H9 (cell line): ENCODE data around the gene TRIM67. TPM values are rescaled to one million over a fixed set of nuclear protein-coding genes. Genes with fewer than 3 reads are reported as not detected.
A peak's percentile ranks its signal among the peaks of the same experiment; 100 is the strongest.

Experiments used
- DNase-seq: peaks from one replicate; pipeline ENCODE4 v3.0.0-alpha.2; 2017
- H2AFZ ChIP-seq: one replicate; pipeline ENCODE4 v1.6.1; 2013; ENCODE audit warnings: mild to moderate bottlenecking, low read length, control low read depth, moderate library complexity
- H2AK5ac ChIP-seq: 2 replicates; pipeline ENCODE4 v1.6.1; 2013; ENCODE audit warnings: low read length, control low read depth, mixed read lengths; ENCODE audit not compliant: insufficient read length
- H2BK120ac ChIP-seq: one replicate; pipeline ENCODE4 v1.6.1; 2013; ENCODE audit warnings: low read depth, mild to moderate bottlenecking, low read length, control low read depth, inconsistent platforms; ENCODE audit not compliant: poor library complexity, severe bottlenecking
- H2BK12ac ChIP-seq: 2 replicates; pipeline ENCODE4 v1.6.1; 2013; ENCODE audit warnings: low read length, control low read depth, mixed read lengths, low read depth; ENCODE audit not compliant: insufficient read length
- H2BK15ac ChIP-seq: 2 replicates; pipeline ENCODE4 v1.6.1; 2013; ENCODE audit warnings: low read depth, low read length, control low read depth
- H2BK20ac ChIP-seq: one replicate; pipeline ENCODE4 v1.6.1; 2013; ENCODE audit warnings: low read depth, mild to moderate bottlenecking, low read length, control low read depth, inconsistent platforms; ENCODE audit not compliant: poor library complexity, severe bottlenecking
- H2BK5ac ChIP-seq: 2 replicates; pipeline ENCODE4 v1.6.1; 2013; ENCODE audit warnings: low read length, control low read depth, mixed read lengths; ENCODE audit not compliant: insufficient read length
- H3K14ac ChIP-seq: 2 replicates; pipeline ENCODE4 v1.6.1; 2013; ENCODE audit warnings: low read length, control low read depth; ENCODE audit not compliant: insufficient read depth
- H3K18ac ChIP-seq: 2 replicates; pipeline ENCODE4 v1.6.1; 2013; ENCODE audit warnings: low read depth, mild to moderate bottlenecking, mixed read lengths, low read length, control low read depth; ENCODE audit not compliant: insufficient read length
- H3K23ac ChIP-seq: 2 replicates; pipeline ENCODE4 v1.6.1; 2013; ENCODE audit warnings: low read length, control low read depth, mixed read lengths, low read depth; ENCODE audit not compliant: insufficient read length
- H3K23me2 ChIP-seq: 2 replicates; pipeline ENCODE4 v1.6.1; 2013; ENCODE audit warnings: low read depth, mild to moderate bottlenecking, mixed read lengths, low read length, control low read depth; ENCODE audit not compliant: insufficient read length, poor library complexity, severe bottlenecking
- H3K27ac ChIP-seq: 2 replicates; pipeline ENCODE4 v1.5.1; 2013; ENCODE audit warnings: low read length, control low read depth, mixed read lengths, low read depth; ENCODE audit not compliant: insufficient read length
- H3K27me3 ChIP-seq: 2 replicates; pipeline ENCODE4 v1.6.1; 2013; ENCODE audit warnings: low read length, control low read depth, inconsistent platforms; ENCODE audit not compliant: insufficient read depth
- H3K4ac ChIP-seq: 2 replicates; pipeline ENCODE4 v1.6.1; 2013; ENCODE audit warnings: low read depth, mild to moderate bottlenecking, control low read depth, inconsistent platforms, low read length, moderate library complexity
- H3K4me1 ChIP-seq: 2 replicates; pipeline ENCODE4 v1.6.1; 2013; ENCODE audit warnings: low read length, control low read depth, inconsistent platforms; ENCODE audit not compliant: insufficient read depth
- H3K4me2 ChIP-seq: 2 replicates; pipeline ENCODE4 v1.6.1; 2013; ENCODE audit warnings: low read length, control low read depth, mixed read lengths; ENCODE audit not compliant: insufficient read length, insufficient read depth
- H3K56ac ChIP-seq: 2 replicates; pipeline ENCODE4 v1.6.1; 2013; ENCODE audit warnings: low read depth, mild to moderate bottlenecking, mixed read lengths, low read length, control low read depth; ENCODE audit not compliant: insufficient read length
- H3K79me1 ChIP-seq: 2 replicates; pipeline ENCODE4 v1.6.1; 2013; ENCODE audit warnings: low read depth, mild to moderate bottlenecking, moderate library complexity, low read length, control low read depth, inconsistent platforms; ENCODE audit not compliant: insufficient read depth, poor library complexity, severe bottlenecking
- H3K79me2 ChIP-seq: 2 replicates; pipeline ENCODE4 v1.6.1; 2013; ENCODE audit warnings: low read length, control low read depth, inconsistent platforms; ENCODE audit not compliant: insufficient read depth
- H3K9ac ChIP-seq: 2 replicates; pipeline ENCODE4 v1.6.1; 2013; ENCODE audit warnings: low read length, control low read depth, mixed read lengths; ENCODE audit not compliant: insufficient read length; ENCODE audit errors: extremely low read depth
- H3K9me3 ChIP-seq: one replicate; pipeline ENCODE4 v1.6.1; 2013; ENCODE audit warnings: low read depth, low read length, inconsistent platforms; ENCODE audit not compliant: control insufficient read depth
- H3T11ph ChIP-seq: one replicate; pipeline ENCODE4 v1.6.1; 2013; ENCODE audit warnings: mild to moderate bottlenecking, low read length, control low read depth, inconsistent platforms
- H4K20me1 ChIP-seq: one replicate; pipeline ENCODE4 v1.6.1; 2013; ENCODE audit not compliant: control insufficient read depth, insufficient read length, insufficient read depth
- H4K5ac ChIP-seq: 2 replicates; pipeline ENCODE4 v1.6.1; 2013; ENCODE audit warnings: low read depth, mild to moderate bottlenecking, mixed read lengths, low read length, control low read depth; ENCODE audit not compliant: insufficient read length
- H4K8ac ChIP-seq: replicated peaks from 2 replicates; pipeline ENCODE4 v1.6.1; 2013; ENCODE audit warnings: low read length, control low read depth, mixed read lengths, low read depth; ENCODE audit not compliant: insufficient read length
- H4K91ac ChIP-seq: 2 replicates; pipeline ENCODE4 v1.6.1; 2013; ENCODE audit warnings: low read depth, mild to moderate bottlenecking, moderate library complexity, mixed read lengths, low read length, control low read depth; ENCODE audit not compliant: insufficient read length
- H3K27ac Mint-ChIP-seq, 3 experiments: 2 replicates in 2 of 3; 3 replicates in 1 of 3; pipeline ENCODE4 v1.8.0; 2020 to 2021; ENCODE audit warnings: mixed read lengths in 3 of 3, mild to moderate bottlenecking in 1 of 3, moderate library complexity in 1 of 3
- H3K27me3 Mint-ChIP-seq: 2 replicates; pipeline ENCODE4 v1.8.0; 2021; ENCODE audit warnings: low read depth, mild to moderate bottlenecking, moderate library complexity, mixed read lengths
- H3K36me3 Mint-ChIP-seq, 3 experiments: 2 replicates in 2 of 3; 3 replicates in 1 of 3; pipeline ENCODE4 v1.8.0; 2020 to 2021; ENCODE audit warnings: low read depth in 3 of 3, mixed read lengths in 3 of 3; ENCODE audit not compliant: insufficient read depth in 1 of 3
- H3K4me1 Mint-ChIP-seq, 2 experiments: 2 replicates each; pipeline ENCODE4 v1.8.0; 2020; ENCODE audit warnings: mixed read lengths in 2 of 2
- H3K4me3 Mint-ChIP-seq, 2 experiments: 2 replicates in 1 of 2; 3 replicates in 1 of 2; pipeline ENCODE4 v1.8.0; 2020 to 2021; ENCODE audit warnings: mild to moderate bottlenecking in 2 of 2, mixed read lengths in 2 of 2, moderate library complexity in 1 of 2
- H3K9me3 Mint-ChIP-seq, 2 experiments: 2 replicates in 1 of 2; 3 replicates in 1 of 2; pipeline ENCODE4 v1.8.0; 2020; ENCODE audit warnings: mild to moderate bottlenecking in 2 of 2, mixed read lengths in 2 of 2, moderate library complexity in 1 of 2
- CTCF ChIP-seq: fragments of 200-600 bp; sonication (generic); conservative IDR thresholded peaks from 3 replicates; pipeline ENCODE4 v1.8.0; 2021; ENCODE audit warnings: antibody characterized with exemption, mild to moderate bottlenecking
- WGBS: extraction: QIAGEN DNeasy Blood & Tissue Kit; methylation state at CpG from one replicate; pipeline ENCODE4 v1.1.7; 2013; ENCODE audit warnings: missing lambda C conversion rate, low lambda C conversion rate, mixed read lengths; ENCODE audit not compliant: insufficient read length; ENCODE audit errors: extremely low coverage; 5-methylcytosine and 5-hydroxymethylcytosine counted together
- total RNA-seq: library from RNA; stranded (reverse); gene quantifications from 2 replicates; pipeline ENCODE4 v1.2.1, GENCODE V29; 2021

Gene TRIM67
- total RNA-seq, 1 experiment from 2014 or later = not detected

DNA sequence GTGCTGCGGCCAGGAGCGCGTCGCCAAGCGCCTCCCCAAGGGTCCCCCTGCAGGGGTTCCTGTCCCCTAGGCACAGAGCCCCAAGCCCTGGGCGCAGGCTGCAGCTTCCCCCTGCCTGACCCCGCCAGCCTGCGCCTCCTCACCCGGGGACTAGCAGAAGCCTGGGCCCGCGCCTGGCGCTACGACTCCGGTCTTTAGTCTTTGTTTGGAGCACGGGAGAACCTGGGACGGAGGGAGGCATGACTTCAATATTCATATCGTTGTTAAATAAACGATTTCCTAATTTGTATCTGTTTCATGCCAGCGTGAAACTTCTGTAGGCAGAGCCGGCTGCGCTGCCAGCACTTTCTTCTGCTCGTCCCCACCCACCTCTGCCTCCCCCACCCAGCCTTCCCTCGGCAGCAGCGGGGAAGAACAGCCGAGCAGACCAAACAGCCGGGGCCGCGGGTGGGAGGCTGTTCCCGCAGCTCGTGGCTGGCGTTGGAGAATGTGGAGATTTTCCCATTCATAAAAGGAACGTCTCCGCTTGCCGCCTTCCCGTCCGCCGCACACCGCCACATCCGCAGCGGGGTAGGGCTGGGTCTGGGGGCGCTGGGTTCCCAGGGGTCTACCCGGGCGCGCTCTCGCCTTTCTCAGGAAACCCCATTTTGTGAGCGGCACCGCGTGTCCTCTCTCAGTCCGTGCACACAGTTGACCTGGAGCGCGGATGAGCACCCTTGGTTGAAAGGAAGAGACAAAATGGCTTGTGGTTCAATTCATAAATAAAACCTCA lies 777 bp upstream of the TRIM67 start:
- Histone ChIP-seq H3K79me1 (no peaks in the 10 kb centered on the region), H3K9me3 (no peaks in the 10 kb centered on the region), H3K79me2 (no peaks in the 10 kb centered on the region), H4K91ac (no peak overlapping the region), H3K4me2 (peak overlapping the region; percentile 76), H2BK15ac (no peak overlapping the region), H3K4me1 (no peaks in the 10 kb centered on the region), H3K56ac (no peak overlapping the region), H3K27me3 (peaks cover 52% of the 10 kb centered on the region), H3K27ac (no peak overlapping the region), H3K9ac (no peak overlapping the region), H2BK12ac (no peak overlapping the region), H3K18ac (no peak overlapping the region), H3T11ph (no peak overlapping the region), H3K4ac (no peak overlapping the region), H4K8ac (no peak overlapping the region), H3K23ac (no peak overlapping the region), H2AFZ (no peak overlapping the region), H4K20me1 (no peaks in the 10 kb centered on the region), H2AK5ac (no peak overlapping the region), H3K23me2 (peaks cover 17% of the 10 kb centered on the region), H2BK20ac (no peak overlapping the region), H4K5ac (no peak overlapping the region), H2BK5ac (no peak overlapping the region), H3K14ac (no peak overlapping the region), H2BK120ac (no peak overlapping the region)
- H3K9me3 Mint-ChIP-seq = peaks cover 0 to 4% of the 10 kb centered on the region in 2 experiments; a peak in 1 of 5 replicates
- peak overlapping the region; percentile 49 to 75 for H3K4me3 Mint-ChIP-seq
- H3K27ac Mint-ChIP-seq = no peak overlapping the region
- TF ChIP-seq CTCF = no peak
- H3K4me1 Mint-ChIP-seq = peaks cover 2 to 7% of the 10 kb centered on the region in 2 experiments; a peak in 2 of 4 replicates
- no peaks in the 10 kb centered on the region; a peak in 1 of 7 replicates for H3K36me3 Mint-ChIP-seq
- WGBS = no CpG with 5 or more reads among the region's 51 CpGs
- no peak for DNase-seq
- peaks cover 99% of the 10 kb centered on the region for H3K27me3 Mint-ChIP-seq
